ENCODE results near the gene CCDC30.

DNA sequence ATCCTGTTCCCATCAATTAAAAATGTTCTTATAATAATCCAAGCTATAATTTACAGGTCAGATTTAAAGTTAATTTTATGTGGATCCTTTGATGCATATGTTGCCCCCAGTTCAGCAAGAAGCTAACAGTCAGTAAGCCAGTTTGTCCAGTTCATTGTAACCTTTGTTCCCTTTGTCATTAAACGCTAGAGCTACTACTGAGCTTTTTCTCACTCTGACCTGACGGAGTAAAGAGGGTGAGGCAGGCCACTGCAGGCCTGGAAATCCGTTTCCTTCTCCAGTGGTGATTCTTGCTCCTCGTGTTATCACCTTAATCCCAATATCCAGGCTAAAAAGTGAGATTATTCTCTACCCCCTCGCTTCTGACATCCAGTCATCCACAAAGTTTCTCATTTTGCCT, 229.4 kb downstream of the CCDC30 start:
- no peak for TF ChIP-seq CTCF (IDR thresholded peaks at IDR 0.05)
- TF ChIP-seq EP300 (IDR thresholded peaks at IDR 0.05), result no peak

All from esophagus muscularis mucosa (tissue), 3 donors.